ENCODE results near the gene ANKZF1.
"Not testable (repeated sequence)": the region's sequence is repeated elsewhere in the genome, so short reads cannot be mapped to it uniquely, and the experiment has no call there.

ANKZF1 gene

DNA sequence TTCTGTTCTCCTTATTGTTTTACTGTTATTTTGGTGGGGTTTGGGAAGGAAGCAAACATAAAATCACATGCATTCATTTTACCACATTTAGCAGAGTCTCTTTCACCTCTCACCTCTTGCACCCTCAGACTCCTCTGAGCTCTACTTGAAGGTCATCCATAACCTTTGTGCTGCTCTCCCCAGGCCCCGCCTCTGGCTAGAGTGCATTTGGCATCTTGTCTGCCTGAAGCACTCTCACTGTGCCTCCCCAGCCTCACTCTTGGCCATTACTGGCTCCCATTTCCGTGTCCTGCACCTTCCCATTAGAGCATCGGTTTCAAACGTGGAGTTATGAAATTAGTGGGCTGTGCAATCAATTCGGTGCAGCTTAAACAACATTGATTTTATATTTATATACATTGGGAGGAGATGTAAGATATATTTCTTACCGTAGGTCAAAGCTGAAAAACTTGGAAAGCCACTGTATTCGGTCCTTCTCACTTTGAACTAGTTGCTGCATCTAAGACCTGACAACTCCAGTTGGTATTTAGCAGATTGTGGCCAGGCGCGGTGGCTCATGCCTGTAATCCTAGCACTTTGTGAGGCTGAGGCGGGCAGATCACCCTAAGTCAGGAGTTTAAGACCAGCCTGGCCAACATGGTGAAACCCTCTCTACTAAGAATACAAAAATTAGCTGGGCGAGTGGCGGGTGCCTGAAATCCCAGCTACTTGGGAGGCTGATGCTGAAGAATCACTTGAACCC is 30.0 kb upstream of the ANKZF1 start:
- Histone ChIP-seq H3K9me3 (ENCODE audit: control insufficient read depth in 2 of 2, low read length in 2 of 2) (no peaks in the 10 kb centered on the region), H3K4me1 (ENCODE audit: control insufficient read depth, insufficient read depth, low read length) (no peaks in the 10 kb centered on the region), H3K9ac (ENCODE audit: low read length in 2 of 2) (no peak overlapping the region), H3K4me3 (ENCODE audit: low read length in 2 of 2) (no peak overlapping the region), H3K27ac (ENCODE audit: low read length) (no peak overlapping the region), H3K36me3 (ENCODE audit: control insufficient read depth in 2 of 2, insufficient read depth in 2 of 2, low read length in 2 of 2) (no peaks in the 10 kb centered on the region), H3K27me3 (ENCODE audit: control insufficient read depth in 1 of 2, insufficient read depth in 2 of 2, low read length in 2 of 2) (peaks cover 0 to 6% of the 10 kb centered on the region in 2 donors)

- not testable (repeated sequence) for H3K4me3 ChIP-seq (ENCODE audit: low read length in 2 of 2); H3K36me3 ChIP-seq (ENCODE audit: control insufficient read depth in 2 of 2, insufficient read depth in 2 of 2, low read length in 2 of 2)
Measured at GRCh38 chr2:219200502-219201326, 28.9 kb upstream of the ANKZF1 start.

GRCh38 chr2:219201331-219201730 is 28.3 kb upstream of the ANKZF1 start:
- H3K9ac ChIP-seq (ENCODE audit: low read length in 2 of 2); H3K27ac ChIP-seq (ENCODE audit: low read length); H3K27me3 ChIP-seq (ENCODE audit: control insufficient read depth in 1 of 2, insufficient read depth in 2 of 2, low read length in 2 of 2); H3K9me3 ChIP-seq (ENCODE audit: control insufficient read depth in 2 of 2, low read length in 2 of 2); H3K4me1 ChIP-seq (ENCODE audit: control insufficient read depth, insufficient read depth, low read length); H3K36me3 ChIP-seq (ENCODE audit: control insufficient read depth in 2 of 2, insufficient read depth in 2 of 2, low read length in 2 of 2); H3K4me3 ChIP-seq (ENCODE audit: low read length in 2 of 2): not testable (repeated sequence)

More at GRCh38 chr2:219200502-219201326, 28.9 kb upstream of the ANKZF1 start:
- not testable (repeated sequence) for H3K9ac ChIP-seq (ENCODE audit: low read length in 2 of 2); H3K27ac ChIP-seq (ENCODE audit: low read length); H3K4me1 ChIP-seq (ENCODE audit: control insufficient read depth, insufficient read depth, low read length); H3K27me3 ChIP-seq (ENCODE audit: control insufficient read depth in 1 of 2, insufficient read depth in 2 of 2, low read length in 2 of 2); H3K9me3 ChIP-seq (ENCODE audit: control insufficient read depth in 2 of 2, low read length in 2 of 2)

DNA sequence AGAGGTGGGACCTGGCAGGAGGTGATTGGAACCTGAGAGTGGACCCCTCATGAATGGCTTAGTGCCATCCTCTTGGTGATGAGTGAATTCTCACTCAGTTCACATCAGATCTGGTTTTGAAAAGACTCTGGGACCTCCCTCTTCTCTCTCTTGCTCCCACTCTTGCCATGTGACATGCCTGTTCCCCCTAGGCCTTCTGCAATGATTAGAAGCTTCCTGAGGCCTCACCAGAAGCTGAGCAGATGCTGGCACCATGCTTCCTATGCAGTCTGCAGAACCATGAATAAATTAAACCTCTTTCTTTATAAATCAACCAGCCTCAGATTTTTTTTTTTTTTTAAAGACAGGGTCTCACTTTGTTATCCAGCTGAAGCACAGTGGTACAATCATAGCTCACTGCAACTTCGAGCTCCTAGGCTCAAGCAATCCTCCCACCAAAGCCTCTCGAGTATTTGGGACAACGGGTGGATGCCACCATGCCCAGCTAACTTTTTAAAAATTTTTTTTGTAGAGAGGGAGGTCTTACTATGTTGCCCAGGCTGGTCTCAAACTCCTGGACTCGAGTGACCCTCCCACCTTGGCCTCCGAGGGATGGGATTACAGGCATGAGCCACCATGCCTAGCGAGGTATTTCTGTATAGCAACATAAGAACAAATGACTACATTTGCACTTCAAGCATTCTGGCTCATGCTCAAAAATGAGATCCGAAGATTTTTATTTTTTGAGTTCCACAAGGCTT is 25.0 kb upstream of the ANKZF1 start:
- H3K9ac ChIP-seq (ENCODE audit: low read length in 2 of 2): no peak overlapping the region
- peaks cover 22% of the 10 kb centered on the region for H3K4me1 ChIP-seq (ENCODE audit: control insufficient read depth, insufficient read depth, low read length)
- H3K4me3 ChIP-seq (ENCODE audit: low read length in 2 of 2): no peak overlapping the region
- H3K9me3 ChIP-seq (ENCODE audit: control insufficient read depth in 2 of 2, low read length in 2 of 2): no peaks in the 10 kb centered on the region
- no peak overlapping the region for H3K27ac ChIP-seq (ENCODE audit: low read length)
- peaks cover 0 to under 1% of the 10 kb centered on the region in 2 donors for H3K27me3 ChIP-seq (ENCODE audit: control insufficient read depth in 1 of 2, insufficient read depth in 2 of 2, low read length in 2 of 2)
- peaks cover 11 to 12% of the 10 kb centered on the region in 2 donors for H3K36me3 ChIP-seq (ENCODE audit: control insufficient read depth in 2 of 2, insufficient read depth in 2 of 2, low read length in 2 of 2)

DNA sequence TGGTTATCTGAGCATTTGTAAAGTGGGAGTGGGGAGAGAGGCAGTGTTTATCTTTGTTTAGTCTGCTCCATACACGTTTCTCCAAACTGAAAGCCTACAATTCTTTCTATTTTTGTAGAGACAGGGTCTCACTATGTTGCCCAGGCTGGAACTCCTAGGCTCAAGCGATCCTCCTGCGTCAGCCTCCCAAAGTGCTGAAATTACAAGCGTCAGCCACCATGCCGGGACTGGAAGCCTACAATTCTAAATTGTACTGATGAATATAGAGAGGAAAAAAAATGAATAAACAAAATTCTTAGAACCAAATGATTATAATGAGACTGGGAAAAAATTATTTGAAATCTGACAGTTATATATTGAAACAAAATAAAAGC is 24.5 kb upstream of the ANKZF1 start:
- Histone ChIP-seq H3K4me3 (ENCODE audit: low read length in 2 of 2) (no peak overlapping the region), H3K27me3 (ENCODE audit: control insufficient read depth in 1 of 2, insufficient read depth in 2 of 2, low read length in 2 of 2) (no peaks in the 10 kb centered on the region), H3K9me3 (ENCODE audit: control insufficient read depth in 2 of 2, low read length in 2 of 2) (no peaks in the 10 kb centered on the region), H3K27ac (ENCODE audit: low read length) (no peak overlapping the region), H3K36me3 (ENCODE audit: control insufficient read depth in 2 of 2, insufficient read depth in 2 of 2, low read length in 2 of 2) (peaks cover 16 to 17% of the 10 kb centered on the region in 2 donors), H3K4me1 (ENCODE audit: control insufficient read depth, insufficient read depth, low read length) (peaks cover 22% of the 10 kb centered on the region), H3K9ac (ENCODE audit: low read length in 2 of 2) (no peak overlapping the region)

GRCh38 chr2:219205981-219206327 is 23.7 kb upstream of the ANKZF1 start:
- peak overlapping the region; percentile 93 to 96 for H3K9ac ChIP-seq (ENCODE audit: low read length in 2 of 2)
- peaks cover 22% of the 10 kb centered on the region for H3K4me1 ChIP-seq (ENCODE audit: control insufficient read depth, insufficient read depth, low read length)
- peak overlapping the region; percentile 90 to 93 for H3K4me3 ChIP-seq (ENCODE audit: low read length in 2 of 2)
- peak overlapping the region; percentile 92 for H3K27ac ChIP-seq (ENCODE audit: low read length)
- H3K36me3 ChIP-seq (ENCODE audit: control insufficient read depth in 2 of 2, insufficient read depth in 2 of 2, low read length in 2 of 2): peaks cover 19 to 24% of the 10 kb centered on the region in 2 donors
- no peaks in the 10 kb centered on the region for H3K9me3 ChIP-seq (ENCODE audit: control insufficient read depth in 2 of 2, low read length in 2 of 2)
- H3K27me3 ChIP-seq (ENCODE audit: control insufficient read depth in 1 of 2, insufficient read depth in 2 of 2, low read length in 2 of 2): no peaks in the 10 kb centered on the region

DNA sequence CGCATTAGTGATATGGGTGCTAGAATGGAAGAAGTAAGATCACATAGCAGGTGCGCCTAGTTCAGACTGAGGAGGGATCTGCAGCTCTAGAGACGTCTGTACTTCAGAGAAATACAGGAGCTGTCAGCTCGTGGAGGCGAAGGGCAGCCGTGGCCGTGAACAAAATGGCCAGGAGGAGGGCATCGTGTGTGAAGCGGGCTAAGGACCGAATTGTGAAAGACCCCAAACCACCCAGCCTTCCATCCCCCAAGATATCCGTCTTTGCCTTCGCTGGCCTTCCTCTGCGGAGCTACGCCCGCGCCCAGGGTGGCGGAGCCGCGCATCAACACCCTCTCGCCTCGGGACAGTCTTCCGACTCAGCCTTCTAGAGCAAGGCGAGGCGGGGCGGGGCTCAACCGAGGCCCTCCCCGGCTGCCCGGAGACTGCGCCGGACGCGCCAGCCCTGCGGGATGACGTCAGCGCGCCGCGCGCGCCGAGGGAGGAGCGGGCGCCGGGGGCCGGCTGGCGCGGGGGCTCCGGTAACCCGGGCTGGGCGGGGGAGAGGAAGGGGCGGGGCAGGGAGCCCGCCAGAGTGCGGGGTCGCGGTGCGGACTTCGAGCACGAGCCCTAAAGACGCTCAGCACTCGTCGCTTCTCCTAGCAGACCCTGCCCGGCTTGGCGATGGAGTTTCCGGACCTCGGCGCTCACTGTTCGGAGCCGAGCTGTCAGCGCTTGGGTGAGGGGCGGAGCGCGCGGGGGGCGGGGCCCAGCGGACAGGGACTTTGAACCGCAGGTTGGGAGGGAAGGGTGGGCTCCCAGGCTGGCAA is 23.1 kb upstream of the ANKZF1 start, which contains the start of gene ZFAND2B:
Gene ZFAND2B (plus strand): TSS at position 455 of the 806 bp plus-strand sequence. CDS start 206 bp downstream, at position 661.
- Histone ChIP-seq H3K4me3 (ENCODE audit: low read length in 2 of 2) (peak within 1 kb of the TSS; percentile 90 to 93), H3K4me1 (ENCODE audit: control insufficient read depth, insufficient read depth, low read length) (peaks cover 22% of the 10 kb centered on the region), H3K27ac (ENCODE audit: low read length) (peak within 1 kb of the TSS; percentile 92), H3K9me3 (ENCODE audit: control insufficient read depth in 2 of 2, low read length in 2 of 2) (no peaks in the 10 kb centered on the region), H3K27me3 (ENCODE audit: control insufficient read depth in 1 of 2, insufficient read depth in 2 of 2, low read length in 2 of 2) (no peaks in the 10 kb centered on the region), H3K36me3 (ENCODE audit: control insufficient read depth in 2 of 2, insufficient read depth in 2 of 2, low read length in 2 of 2) (peaks cover 19 to 26% of the 10 kb centered on the region in 2 donors), H3K9ac (ENCODE audit: low read length in 2 of 2) (peak within 1 kb of the TSS; percentile 93 to 96)

DNA sequence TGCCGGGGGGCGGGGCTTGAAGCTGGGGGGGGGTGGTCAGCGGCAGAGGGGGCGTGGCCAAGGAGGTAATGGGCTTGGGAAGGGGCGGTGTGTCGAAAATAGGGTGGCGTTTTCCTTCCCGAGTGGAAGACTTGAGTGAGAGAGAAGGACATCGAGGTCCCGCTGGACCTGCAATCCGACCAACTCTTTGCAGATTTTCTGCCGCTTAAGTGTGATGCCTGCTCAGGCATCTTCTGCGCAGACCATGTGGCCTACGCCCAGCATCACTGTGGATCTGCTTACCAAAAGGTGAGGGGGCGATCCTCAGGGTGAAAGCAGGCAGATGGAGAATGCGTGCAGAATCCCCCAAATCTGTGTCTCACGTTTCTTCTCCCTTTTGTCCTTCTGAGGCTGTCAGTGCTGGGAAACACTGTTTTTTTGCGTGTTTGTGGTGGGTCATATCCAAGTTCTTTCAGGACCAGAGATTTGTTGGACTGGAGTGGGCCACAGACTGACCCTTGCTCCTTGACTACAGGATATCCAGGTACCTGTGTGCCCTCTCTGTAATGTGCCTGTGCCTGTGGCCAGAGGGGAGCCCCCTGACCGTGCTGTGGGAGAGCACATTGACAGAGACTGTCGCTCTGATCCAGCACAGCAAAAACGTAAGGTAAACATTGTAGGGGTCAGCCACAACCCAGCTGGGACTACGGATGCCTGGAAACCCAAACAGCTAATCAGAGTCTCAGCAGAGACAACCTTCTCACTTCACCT is 22.3 kb upstream of the ANKZF1 start:
- no peaks in the 10 kb centered on the region for H3K9me3 ChIP-seq (ENCODE audit: control insufficient read depth in 2 of 2, low read length in 2 of 2)
- H3K4me1 ChIP-seq (ENCODE audit: control insufficient read depth, insufficient read depth, low read length): peaks cover 22% of the 10 kb centered on the region
- peak overlapping the region; percentile 54 to 93 for H3K4me3 ChIP-seq (ENCODE audit: low read length in 2 of 2)
- H3K36me3 ChIP-seq (ENCODE audit: control insufficient read depth in 2 of 2, insufficient read depth in 2 of 2, low read length in 2 of 2): peaks cover 22 to 28% of the 10 kb centered on the region in 2 donors
- H3K27ac ChIP-seq (ENCODE audit: low read length): peak overlapping the region; percentile 92
- H3K9ac ChIP-seq (ENCODE audit: low read length in 2 of 2): peak overlapping the region; percentile 55 to 69
- H3K27me3 ChIP-seq (ENCODE audit: control insufficient read depth in 1 of 2, insufficient read depth in 2 of 2, low read length in 2 of 2): no peaks in the 10 kb centered on the region

DNA sequence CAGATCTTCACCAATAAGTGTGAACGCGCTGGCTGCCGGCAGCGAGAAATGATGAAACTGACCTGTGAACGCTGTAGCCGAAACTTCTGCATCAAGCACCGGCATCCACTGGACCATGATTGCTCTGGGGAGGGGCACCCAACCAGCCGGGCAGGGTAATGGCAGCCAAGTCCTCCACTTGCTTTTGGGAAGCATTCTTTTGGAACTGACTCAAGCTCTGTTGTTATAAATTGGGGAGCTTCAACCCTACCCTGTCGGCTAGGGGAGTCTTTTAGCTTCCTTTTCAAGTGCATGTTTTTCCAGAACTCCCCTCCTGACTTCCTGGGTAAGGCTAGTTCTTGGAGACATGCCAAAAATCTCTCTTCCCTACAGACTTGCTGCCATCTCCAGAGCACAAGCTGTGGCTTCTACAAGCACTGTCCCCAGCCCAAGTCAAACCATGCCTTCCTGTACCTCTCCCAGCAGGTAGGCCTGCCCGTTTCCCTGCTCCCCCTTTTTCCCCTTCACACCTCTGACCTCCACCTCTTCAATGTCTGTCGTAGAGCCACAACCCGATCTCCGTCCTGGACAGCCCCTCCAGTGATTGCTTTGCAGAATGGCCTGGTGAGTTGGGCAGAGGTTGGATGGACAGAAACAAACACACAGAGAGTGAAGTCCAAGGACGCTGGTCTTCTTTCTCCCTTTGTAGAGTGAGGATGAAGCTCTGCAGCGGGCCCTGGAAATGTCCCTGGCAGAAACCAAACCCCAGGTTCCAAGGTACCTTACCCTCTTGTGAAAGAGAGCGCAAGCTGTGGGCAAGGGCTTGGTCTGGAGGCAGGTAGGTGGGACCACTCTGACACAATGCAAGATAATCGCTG is 21.5 kb upstream of the ANKZF1 start:
- Histone ChIP-seq H3K27ac (ENCODE audit: low read length) (peak overlapping the region; percentile 92), H3K4me3 (ENCODE audit: low read length in 2 of 2) (peak overlapping the region; percentile 54 to 93), H3K27me3 (ENCODE audit: control insufficient read depth in 1 of 2, insufficient read depth in 2 of 2, low read length in 2 of 2) (no peaks in the 10 kb centered on the region), H3K9ac (ENCODE audit: low read length in 2 of 2) (peak overlapping the region; percentile 55 to 69), H3K4me1 (ENCODE audit: control insufficient read depth, insufficient read depth, low read length) (peaks cover 22% of the 10 kb centered on the region), H3K9me3 (ENCODE audit: control insufficient read depth in 2 of 2, low read length in 2 of 2) (no peaks in the 10 kb centered on the region), H3K36me3 (ENCODE audit: control insufficient read depth in 2 of 2, insufficient read depth in 2 of 2, low read length in 2 of 2) (peaks cover 22 to 33% of the 10 kb centered on the region in 2 donors)
